Bronchial epithelial cell (primary cell): ENCODE data around the gene ARAP3. TPM values are rescaled to one million over a fixed set of nuclear protein-coding genes. Genes with fewer than 3 reads are reported as not detected.
A peak's percentile ranks its signal among the peaks of the same experiment; 100 is the strongest.
"Not testable (repeated sequence)": the region's sequence is repeated elsewhere in the genome, so short reads cannot be mapped to it uniquely, and the experiment has no call there.

ENCODE experiments used
- DNase-seq: peaks from one replicate; pipeline ENCODE4 v3.0.0-alpha.2; 2010; ENCODE audit warnings: low read depth
- FAIRE-seq: peaks from 2 replicates; lab custom pipeline; 2011; peaks lifted over from hg19 to GRCh38; lab: Jason Lieb, UNC
- H3K27me3 ChIP-seq: 2 replicates; pipeline ENCODE4 v1.5.1; 2011; ENCODE audit warnings: low read length; ENCODE audit not compliant: control insufficient read depth, insufficient read depth
- H3K36me3 ChIP-seq: 2 replicates; pipeline ENCODE4 v1.5.1; 2011; ENCODE audit warnings: low read length; ENCODE audit not compliant: control insufficient read depth, insufficient read depth
- H3K4me3 ChIP-seq: 2 replicates; pipeline ENCODE4 v1.5.1; 2011; ENCODE audit warnings: mild to moderate bottlenecking, low read depth, low read length, control low read depth
- CTCF ChIP-seq: IDR thresholded peaks from 2 replicates; pipeline ENCODE4 v1.5.1; 2011; ENCODE audit warnings: mild to moderate bottlenecking, moderate library complexity, low read length, control low read depth, inconsistent platforms; ENCODE audit not compliant: insufficient read depth, severe bottlenecking
- total RNA-seq: library from RNA; depleted of rRNA; stranded (reverse); fragments of >200 nt; gene quantifications from 2 replicates; pipeline ENCODE4 v1.2.1, GENCODE V29; 2014

The ARAP3 gene
- 3.7 and 4.0 TPM in 2 replicates for total RNA-seq

GRCh38 chr5:141681695-141682641 is at the start of gene ARAP3:
Gene ARAP3 (minus strand): TSS chr5:141682230. CDS start chr5:141680486, 1,744 bp downstream.
- DNase-seq (peak; percentile 75), FAIRE-seq (no peak)

DNA sequence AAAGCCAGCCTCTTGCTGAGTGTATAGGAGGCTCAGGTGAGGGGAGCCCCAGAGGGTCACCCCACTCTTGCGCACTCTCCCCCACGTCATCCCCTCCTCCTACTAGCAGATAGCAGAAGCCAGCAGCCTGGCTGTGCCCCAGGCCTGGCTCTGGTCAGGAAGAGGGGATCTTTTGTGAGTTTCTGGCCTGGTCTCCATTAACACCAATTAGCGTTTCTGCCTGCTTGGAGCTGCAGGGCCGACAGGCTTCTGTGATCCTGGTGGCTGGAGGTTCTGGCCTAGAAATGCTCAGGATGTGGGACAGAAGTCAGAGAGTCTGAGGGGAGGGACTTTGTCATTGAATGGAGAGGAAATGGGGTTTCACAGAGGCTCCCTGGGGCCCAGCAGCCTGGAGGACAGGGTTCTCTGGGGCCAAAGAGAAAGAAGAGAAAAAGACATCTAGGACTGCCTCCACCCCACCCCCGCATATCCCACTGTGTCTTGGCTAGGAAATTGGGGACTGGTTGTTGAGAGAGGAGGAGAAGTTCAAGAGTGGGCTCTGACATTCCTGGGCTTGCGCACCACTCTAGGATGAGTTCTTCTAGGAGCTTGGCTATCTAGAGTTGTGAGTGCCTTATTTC is 47.5 kb upstream of the ARAP3 start:
- TF ChIP-seq CTCF = no peak
- Histone ChIP-seq H3K27me3 (no peaks in the 10 kb centered on the region), H3K36me3 (no peaks in the 10 kb centered on the region), H3K4me3 (no peak overlapping the region)
- no peak for FAIRE-seq
- no peak for DNase-seq

More at GRCh38 chr5:141681695-141682641, at the start of gene ARAP3:
- Histone ChIP-seq H3K4me3 (peak within 1 kb of the TSS; percentile 42), H3K36me3 (peaks cover 3% of the 10 kb centered on the region), H3K27me3 (no peaks in the 10 kb centered on the region)
- TF ChIP-seq CTCF = no peak

DNA sequence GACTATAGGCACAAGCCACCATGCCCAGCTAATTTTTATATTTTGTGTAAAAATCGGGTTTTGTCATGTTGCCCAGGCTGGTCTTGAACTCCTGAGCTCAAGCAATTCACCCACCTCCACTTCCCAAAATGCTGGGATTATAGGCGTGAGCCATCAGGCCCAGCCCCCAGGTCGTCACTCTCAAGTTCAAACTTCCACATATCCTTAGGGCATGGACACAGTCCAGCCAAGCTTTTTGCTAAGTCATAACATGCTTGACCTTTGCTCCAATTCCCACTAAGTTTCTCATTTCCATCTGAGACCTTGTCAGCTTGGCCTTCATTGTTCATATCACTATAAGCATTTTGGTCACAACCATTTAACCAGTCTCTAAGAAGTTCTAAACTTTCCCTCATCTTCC is 43.9 kb upstream of the ARAP3 start:
- H3K36me3 ChIP-seq = no peaks in the 10 kb centered on the region
- no peak for TF ChIP-seq CTCF
- DNase-seq (no peak), FAIRE-seq (no peak)
- H3K4me3 ChIP-seq = no peak overlapping the region
- no peaks in the 10 kb centered on the region for H3K27me3 ChIP-seq

DNA sequence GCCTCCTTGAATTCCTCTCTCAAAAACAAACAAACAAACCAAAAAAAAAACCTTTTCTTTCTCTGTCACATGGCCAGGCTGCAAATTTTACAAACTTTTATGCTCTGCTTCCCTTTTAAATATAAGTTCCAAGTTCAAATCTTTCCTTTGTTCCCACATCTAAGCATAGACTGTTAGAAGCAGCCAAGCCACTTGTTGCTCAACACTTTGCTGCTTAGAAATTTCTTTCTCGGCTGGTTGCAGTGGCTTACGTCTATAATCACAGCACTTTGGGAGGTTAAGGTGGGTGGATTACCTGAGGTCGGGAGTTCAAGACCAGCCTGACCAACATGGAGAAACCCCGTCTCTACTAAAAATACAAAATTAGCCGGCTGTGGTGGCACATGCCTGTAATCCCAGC is 43.1 kb upstream of the ARAP3 start:
- H3K36me3 ChIP-seq, H3K27me3 ChIP-seq, H3K4me3 ChIP-seq, DNase-seq, FAIRE-seq: not testable (repeated sequence)

DNA sequence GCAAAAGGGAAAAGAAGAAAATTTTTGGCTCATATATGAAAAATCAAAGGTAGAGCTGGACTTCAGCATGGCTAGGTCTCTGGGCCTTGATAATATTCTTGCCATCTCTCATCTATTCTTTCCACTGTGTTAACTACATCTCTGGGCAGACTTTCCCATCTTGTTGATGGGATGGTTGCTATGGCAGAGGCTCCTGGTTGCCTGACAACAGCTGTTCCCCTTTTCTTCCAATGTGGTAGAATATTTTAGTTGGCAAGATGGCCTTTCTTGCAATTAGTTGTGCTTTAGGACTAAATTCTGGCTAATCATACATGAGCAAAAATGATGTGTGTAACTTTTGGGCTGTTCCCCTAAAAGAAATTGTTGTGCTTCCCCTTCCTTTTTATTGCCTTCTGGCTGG is 40.2 kb upstream of the ARAP3 start:
- H3K36me3 ChIP-seq = no peaks in the 10 kb centered on the region
- H3K4me3 ChIP-seq = no peak overlapping the region
- no peak for FAIRE-seq
- H3K27me3 ChIP-seq = no peaks in the 10 kb centered on the region
- DNase-seq = no peak
- no peak for TF ChIP-seq CTCF

GRCh38 chr5:141717043-141717442 is 35.0 kb upstream of the ARAP3 start:
- FAIRE-seq (no peak), DNase-seq (no peak)
- Histone ChIP-seq H3K4me3 (no peak overlapping the region), H3K27me3 (no peaks in the 10 kb centered on the region), H3K36me3 (no peaks in the 10 kb centered on the region)
- no peak for TF ChIP-seq CTCF
